Naive B cell (primary cell): ENCODE data around the gene MSL3B. TPM values are rescaled to one million over a fixed set of nuclear protein-coding genes. Genes with fewer than 3 reads are reported as not detected.

ENCODE experiments used
- ATAC-seq, 2 donors: fragments of 150-1000 bp; cut with Tn5 transposase; 2 replicates each; pipeline ENCODE4 v1.10.0; 2021; ENCODE audit warnings: low read depth in 2 of 2, mild to moderate bottlenecking in 2 of 2, moderate library complexity in 2 of 2
- DNase-seq: peaks from one replicate; pipeline ENCODE4 v3.0.0; 2022
- H3K27ac Mint-ChIP-seq, 6 donors: one replicate each; pipeline ENCODE4 v1.8.0; 2020 to 2022; ENCODE audit warnings: mild to moderate bottlenecking in 6 of 6, mixed read lengths in 6 of 6, moderate library complexity in 5 of 6, inconsistent platforms in 2 of 6
- H3K27me3 Mint-ChIP-seq, 3 donors: one replicate each; pipeline ENCODE4 v1.8.0; 2021 to 2022; ENCODE audit warnings: mixed read lengths in 3 of 3, mild to moderate bottlenecking in 1 of 3
- H3K36me3 Mint-ChIP-seq, 2 donors: one replicate each; pipeline ENCODE4 v1.8.0; 2020 to 2022; ENCODE audit warnings: mixed read lengths in 2 of 2, inconsistent platforms in 1 of 2, mild to moderate bottlenecking in 1 of 2
- H3K4me1 Mint-ChIP-seq, 3 donors: one replicate each; pipeline ENCODE4 v1.8.0; 2020 to 2022; ENCODE audit warnings: mixed read lengths in 3 of 3, inconsistent platforms in 1 of 3, mild to moderate bottlenecking in 1 of 3, moderate library complexity in 1 of 3
- H3K4me3 Mint-ChIP-seq, 8 donors: one replicate each; pipeline ENCODE4 v1.8.0; 2020 to 2022; ENCODE audit warnings: mild to moderate bottlenecking in 8 of 8, mixed read lengths in 8 of 8, moderate library complexity in 8 of 8, inconsistent platforms in 2 of 8
- H3K9me3 Mint-ChIP-seq, 7 donors: one replicate each; pipeline ENCODE4 v1.8.0; 2020 to 2022; ENCODE audit warnings: mixed read lengths in 7 of 7, mild to moderate bottlenecking in 5 of 7, inconsistent platforms in 2 of 7, moderate library complexity in 1 of 7
- polyA plus RNA-seq, 6 donors: library from polyadenylated mRNA; unstranded; fragments of 300-500 nt; fragmentation: Illumina TruSeq; gene quantifications; one replicate each; pipeline ENCODE4 v1.2.3, GENCODE V29; 2021; ENCODE audit warnings: low read depth in 6 of 6

The MSL3B gene

GRCh38 chr2:233816334-233816733 is 51.9 kb downstream of the MSL3B start:
- no peaks in the 10 kb centered on the region for H3K4me1 Mint-ChIP-seq
- no peaks in the 10 kb centered on the region for H3K36me3 Mint-ChIP-seq
- H3K27me3 Mint-ChIP-seq: peaks cover 7 to 41% (median 11%) of the 10 kb centered on the region in 3 donors
- ATAC-seq (no peak), DNase-seq (no peak)
- peak overlapping the region in 1 of 8 donors; percentile 36 for H3K4me3 Mint-ChIP-seq
- H3K27ac Mint-ChIP-seq: no peak overlapping the region
- no peaks in the 10 kb centered on the region for H3K9me3 Mint-ChIP-seq

GRCh38 chr2:233815861-233816260 is 52.3 kb downstream of the MSL3B start:
- no peaks in the 10 kb centered on the region for H3K4me1 Mint-ChIP-seq
- DNase-seq (no peak), ATAC-seq (no peak)
- no peaks in the 10 kb centered on the region for H3K9me3 Mint-ChIP-seq
- peaks cover 4 to 40% (median 15%) of the 10 kb centered on the region in 3 donors for H3K27me3 Mint-ChIP-seq
- H3K4me3 Mint-ChIP-seq: no peak overlapping the region
- H3K27ac Mint-ChIP-seq: no peak overlapping the region
- no peaks in the 10 kb centered on the region for H3K36me3 Mint-ChIP-seq

Other genes with a start within 250 kb of the MSL3B start
- gene UGT1A10, start 231.9 kb downstream of the MSL3B start, polyA plus RNA-seq: not detected
- not detected for gene UGT1A9, start 196.5 kb downstream of the MSL3B start, polyA plus RNA-seq
- gene UGT1A7, start 186.5 kb downstream of the MSL3B start, polyA plus RNA-seq: not detected
- gene UGT1A6, start 175.5 kb downstream of the MSL3B start, polyA plus RNA-seq: not detected
- not detected for gene UGT1A5, start 155.5 kb downstream of the MSL3B start, polyA plus RNA-seq
- not detected for gene UGT1A4, start 149.7 kb downstream of the MSL3B start, polyA plus RNA-seq
- not detected for gene UGT1A3, start 139.3 kb downstream of the MSL3B start, polyA plus RNA-seq
- not detected for gene UGT1A1, start 108.1 kb downstream of the MSL3B start, polyA plus RNA-seq
- gene MROH2A, start 90.1 kb downstream of the MSL3B start, polyA plus RNA-seq: not detected
- gene HJURP, start 13.9 kb downstream of the MSL3B start, polyA plus RNA-seq: not detected
- not detected for gene TRPM8, start 49.0 kb upstream of the MSL3B start, polyA plus RNA-seq
- gene SPP2, start 182.3 kb upstream of the MSL3B start, polyA plus RNA-seq: not detected